Measurements from ENCODE around the gene RHD. TPM values are rescaled to one million over a fixed set of nuclear protein-coding genes. Genes with fewer than 3 reads are reported as not detected.
"Not testable (repeated sequence)": the region's sequence is repeated elsewhere in the genome, so short reads cannot be mapped to it uniquely, and the experiment has no call there.

The RHD gene
- total RNA-seq, 1 experiment from 2014 or later = not detected

DNA sequence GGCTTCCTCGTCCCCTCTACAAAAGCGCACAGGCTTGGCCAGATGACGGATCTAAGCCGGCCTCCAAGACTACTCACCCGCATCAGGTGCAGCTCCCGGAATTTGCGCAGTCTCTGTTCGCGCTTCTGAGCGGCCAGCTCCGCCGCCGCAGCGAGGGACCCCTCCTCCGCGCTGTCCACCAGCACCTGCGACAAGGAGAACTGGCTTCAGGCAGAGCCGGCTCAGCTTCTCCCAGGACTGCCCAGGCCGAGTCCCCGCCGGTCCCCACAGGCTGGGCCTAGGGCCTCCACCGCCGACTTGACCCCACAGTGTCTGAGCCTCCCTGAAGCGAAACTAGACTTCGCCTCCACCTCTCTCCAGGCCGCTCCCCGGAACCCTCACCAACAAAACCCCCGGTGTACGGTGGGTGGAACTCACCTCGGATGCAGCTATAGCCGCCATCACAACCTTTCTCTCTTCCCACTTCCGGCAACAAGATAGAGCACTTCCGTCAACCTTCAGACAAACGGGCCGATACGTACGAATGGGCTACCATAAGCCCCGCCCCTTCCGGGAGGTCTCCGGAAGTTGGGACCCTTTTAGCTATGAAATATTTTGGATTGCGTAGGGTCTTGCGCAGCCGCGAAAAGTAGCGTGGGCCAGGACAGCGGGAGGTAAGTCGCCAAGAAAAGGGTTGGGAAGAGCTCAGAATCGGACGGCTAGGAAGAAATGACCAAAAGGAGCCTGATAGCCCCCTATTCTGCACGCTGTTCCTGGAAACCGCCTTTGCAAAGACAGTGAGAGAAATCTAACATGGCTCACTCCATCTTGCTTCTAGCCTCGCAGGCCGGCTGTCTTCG is 40.1 kb upstream of the RHD start, which contains the start of gene SYF2:
Gene SYF2 (minus strand): TSS at position 476 of the 839 bp plus-strand sequence. CDS start 35 bp downstream, at position 441.
- peaks cover 12% of the 10 kb centered on the region for H3K4me1 ChIP-seq (ENCODE audit: insufficient read depth, low read length, poor library complexity, severe bottlenecking)
- peak within 1 kb of the TSS; percentile 82 for H3K27ac ChIP-seq (ENCODE audit: low read depth, low read length, poor library complexity, severe bottlenecking)
- CTCF ChIA-PET = no interaction called here
- peak; percentile 97 for DNase-seq (ENCODE audit: low spot score)
- BruUV-seq (replicated peaks) = TSS peak; percentile 75
- POLR2A ChIA-PET (ENCODE audit: low non-redundant PET) = interaction anchor here (1.7 kb wide), 1 partner anchor 15 kb away, joined by 8 read pairs; the partner anchor contains the start of gene RSRP1
- intact Hi-C loops (cut with micrococcal nuclease; ENCODE audit: unreplicated experiment) = no loop called here
- no peaks in the 10 kb centered on the region for H3K27me3 ChIP-seq (replicated peaks; ENCODE audit: insufficient read depth, low read depth, low read length, poor library complexity)
- peaks cover 18% of the 10 kb centered on the region for H3K36me3 ChIP-seq (ENCODE audit: insufficient read depth, low read length, poor library complexity, severe bottlenecking)
- H3K9me3 ChIP-seq (ENCODE audit: low read depth, low read length, poor library complexity, severe bottlenecking) = no peaks in the 10 kb centered on the region
- TF ChIP-seq, protein P1, sequence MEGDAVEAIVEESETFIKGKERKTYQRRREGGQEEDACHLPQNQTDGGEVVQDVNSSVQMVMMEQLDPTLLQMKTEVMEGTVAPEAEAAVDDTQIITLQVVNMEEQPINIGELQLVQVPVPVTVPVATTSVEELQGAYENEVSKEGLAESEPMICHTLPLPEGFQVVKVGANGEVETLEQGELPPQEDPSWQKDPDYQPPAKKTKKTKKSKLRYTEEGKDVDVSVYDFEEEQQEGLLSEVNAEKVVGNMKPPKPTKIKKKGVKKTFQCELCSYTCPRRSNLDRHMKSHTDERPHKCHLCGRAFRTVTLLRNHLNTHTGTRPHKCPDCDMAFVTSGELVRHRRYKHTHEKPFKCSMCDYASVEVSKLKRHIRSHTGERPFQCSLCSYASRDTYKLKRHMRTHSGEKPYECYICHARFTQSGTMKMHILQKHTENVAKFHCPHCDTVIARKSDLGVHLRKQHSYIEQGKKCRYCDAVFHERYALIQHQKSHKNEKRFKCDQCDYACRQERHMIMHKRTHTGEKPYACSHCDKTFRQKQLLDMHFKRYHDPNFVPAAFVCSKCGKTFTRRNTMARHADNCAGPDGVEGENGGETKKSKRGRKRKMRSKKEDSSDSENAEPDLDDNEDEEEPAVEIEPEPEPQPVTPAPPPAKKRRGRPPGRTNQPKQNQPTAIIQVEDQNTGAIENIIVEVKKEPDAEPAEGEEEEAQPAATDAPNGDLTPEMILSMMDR (conservative IDR thresholded peaks at IDR 0.05; ENCODE audit: low read depth, low read length) = no peak
- no peak for TF ChIP-seq EZH2 (IDR thresholded peaks at IDR 0.05; ENCODE audit: borderline replicate concordance, low read depth, low read length, poor library complexity, severe bottlenecking)
- peak within 1 kb of the TSS; percentile 66 for H3K4me3 ChIP-seq (ENCODE audit: low read depth, low read length, poor library complexity, severe bottlenecking)

- H3K4me3 ChIP-seq (ENCODE audit: low read depth, low read length, poor library complexity, severe bottlenecking) = peak overlapping the region; percentile 66
- peak; percentile 81 for DNase-seq (ENCODE audit: low spot score)
- intact Hi-C loops (cut with micrococcal nuclease; ENCODE audit: unreplicated experiment) = no loop called here
- H3K9me3 ChIP-seq (ENCODE audit: low read depth, low read length, poor library complexity, severe bottlenecking) = no peaks in the 10 kb centered on the region
- POLR2A ChIA-PET (ENCODE audit: low non-redundant PET) = interaction anchor here (1.7 kb wide), 1 partner anchor 15 kb away, joined by 8 read pairs; the partner anchor contains the start of gene RSRP1
- H3K4me1 ChIP-seq (ENCODE audit: insufficient read depth, low read length, poor library complexity, severe bottlenecking) = peaks cover 12% of the 10 kb centered on the region
- CTCF ChIA-PET = no interaction called here
- peaks cover 10% of the 10 kb centered on the region for H3K36me3 ChIP-seq (ENCODE audit: insufficient read depth, low read length, poor library complexity, severe bottlenecking)
- TSS peak; percentile 96 for BruUV-seq (replicated peaks)
- peak overlapping the region; percentile 82 for H3K27ac ChIP-seq (ENCODE audit: low read depth, low read length, poor library complexity, severe bottlenecking)
- no peaks in the 10 kb centered on the region for H3K27me3 ChIP-seq (replicated peaks; ENCODE audit: insufficient read depth, low read depth, low read length, poor library complexity)
- TF ChIP-seq EZH2 (IDR thresholded peaks at IDR 0.05; ENCODE audit: borderline replicate concordance, low read depth, low read length, poor library complexity, severe bottlenecking) = no peak
- TF ChIP-seq, protein P1 (conservative IDR thresholded peaks at IDR 0.05; ENCODE audit: low read depth, low read length) = no peak
Measured at GRCh38 chr1:25232866-25233784, 39.2 kb upstream of the RHD start.

DNA sequence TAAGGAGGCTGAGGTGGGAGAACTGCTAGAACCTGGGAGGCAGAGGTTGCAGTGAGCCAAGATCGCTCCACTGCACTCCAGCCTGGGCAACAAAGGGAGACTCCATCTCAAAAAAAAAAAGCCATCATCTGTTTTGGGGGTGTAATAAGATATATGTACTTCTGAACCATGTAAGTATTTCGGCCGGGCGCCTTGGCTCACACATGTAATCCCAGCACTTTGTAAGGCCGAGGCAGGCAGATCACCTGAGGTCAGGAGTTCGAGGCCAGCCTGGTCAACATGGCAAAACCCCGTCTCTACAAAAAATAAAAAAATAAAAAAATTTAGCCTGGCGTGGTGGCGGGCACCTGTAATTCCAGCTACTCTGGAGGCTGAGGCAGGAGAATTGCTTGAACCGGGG is 36.9 kb upstream of the RHD start:
- intact Hi-C loops (cut with micrococcal nuclease; ENCODE audit: unreplicated experiment); BruUV-seq (replicated peaks); H3K36me3 ChIP-seq (ENCODE audit: insufficient read depth, low read length, poor library complexity, severe bottlenecking); DNase-seq (ENCODE audit: low spot score); H3K4me3 ChIP-seq (ENCODE audit: low read depth, low read length, poor library complexity, severe bottlenecking); CTCF ChIA-PET; POLR2A ChIA-PET (ENCODE audit: low non-redundant PET); H3K9me3 ChIP-seq (ENCODE audit: low read depth, low read length, poor library complexity, severe bottlenecking); H3K27me3 ChIP-seq (replicated peaks; ENCODE audit: insufficient read depth, low read depth, low read length, poor library complexity); H3K27ac ChIP-seq (ENCODE audit: low read depth, low read length, poor library complexity, severe bottlenecking): not testable (repeated sequence)
- H3K4me1 ChIP-seq (ENCODE audit: insufficient read depth, low read length, poor library complexity, severe bottlenecking) = peaks cover 15% of the 10 kb centered on the region

DNA sequence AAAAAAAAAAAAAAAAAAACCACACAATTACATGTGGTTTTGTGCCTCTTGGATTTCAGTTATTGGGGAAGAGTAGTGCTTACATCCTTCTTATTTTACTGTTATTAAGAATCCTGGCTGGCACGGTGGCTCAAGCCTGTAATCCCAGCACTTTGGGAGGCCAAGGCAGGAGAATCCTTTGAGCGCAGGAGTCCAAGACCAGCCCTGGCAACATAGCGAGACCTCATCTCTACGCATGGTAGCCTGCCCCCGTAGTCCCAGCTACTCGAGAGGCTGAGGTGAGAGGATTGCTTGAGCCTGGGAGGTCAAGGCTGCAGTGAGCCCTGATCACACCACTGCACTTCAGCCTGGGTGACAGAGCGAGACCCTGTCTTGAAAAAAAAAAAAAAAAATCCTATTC is 36.0 kb upstream of the RHD start:
- BruUV-seq (replicated peaks); CTCF ChIA-PET; H3K36me3 ChIP-seq (ENCODE audit: insufficient read depth, low read length, poor library complexity, severe bottlenecking); intact Hi-C loops (cut with micrococcal nuclease; ENCODE audit: unreplicated experiment); H3K4me3 ChIP-seq (ENCODE audit: low read depth, low read length, poor library complexity, severe bottlenecking); POLR2A ChIA-PET (ENCODE audit: low non-redundant PET); H3K27me3 ChIP-seq (replicated peaks; ENCODE audit: insufficient read depth, low read depth, low read length, poor library complexity); DNase-seq (ENCODE audit: low spot score); H3K27ac ChIP-seq (ENCODE audit: low read depth, low read length, poor library complexity, severe bottlenecking); H3K9me3 ChIP-seq (ENCODE audit: low read depth, low read length, poor library complexity, severe bottlenecking): not testable (repeated sequence)
- H3K4me1 ChIP-seq (ENCODE audit: insufficient read depth, low read length, poor library complexity, severe bottlenecking) = peaks cover 17% of the 10 kb centered on the region
